Measurements from ENCODE around the gene DNAJB13.

DNA sequence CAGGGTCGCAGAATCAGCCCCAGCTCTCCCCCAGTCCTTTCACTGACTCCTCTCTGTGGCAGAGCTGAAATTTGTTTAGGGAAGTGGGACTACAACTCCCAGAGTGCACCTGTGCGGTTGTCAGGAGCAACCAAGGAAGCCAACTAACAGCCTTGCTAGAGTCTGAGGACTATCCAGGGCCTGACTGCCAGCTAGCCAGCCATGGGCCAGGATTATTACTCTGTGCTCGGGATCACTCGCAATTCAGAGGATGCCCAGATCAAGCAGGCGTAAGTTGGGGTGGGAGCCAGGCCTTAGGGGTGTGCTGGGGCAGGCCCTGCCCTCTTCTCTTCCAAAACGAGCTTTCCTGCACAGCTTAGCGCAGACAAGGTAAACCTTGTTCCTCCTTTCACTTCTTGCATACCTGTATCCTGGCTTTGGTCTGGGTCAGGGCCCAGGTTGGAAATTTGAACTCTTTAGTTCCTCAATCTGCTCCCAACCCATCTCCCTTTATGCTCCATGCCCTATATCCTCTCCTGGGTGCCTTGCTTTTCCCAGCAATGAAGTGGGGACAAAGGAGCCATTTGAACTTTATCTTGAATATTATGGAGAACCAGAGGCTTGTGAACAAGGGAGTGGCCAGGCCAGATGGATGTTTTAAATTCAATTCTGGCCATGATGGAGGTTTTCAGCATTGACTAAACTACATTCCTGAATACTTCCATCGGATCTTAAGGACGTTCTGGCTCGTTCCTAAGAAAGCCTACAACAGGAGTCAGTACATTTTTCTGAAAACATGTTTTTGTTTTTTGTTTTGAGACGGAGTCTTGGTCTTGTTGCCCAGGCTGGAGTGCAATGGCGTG is at the start of gene DNAJB13:
- TF ChIP-seq POLR2A (IDR thresholded peaks at IDR 0.05; ENCODE audit: low read depth, low read length): no peak
- TF ChIP-seq SPI1 (IDR thresholded peaks at IDR 0.05; ENCODE audit: low read depth, low read length): peak; percentile 76
- no peak for TF ChIP-seq POLR2AphosphoS5 (IDR thresholded peaks at IDR 0.05; ENCODE audit: low read depth, low read length)
- no peak for TF ChIP-seq PAX5 (IDR thresholded peaks at IDR 0.05; ENCODE audit: insufficient read depth, low read length, severe bottlenecking)
- no peak for TF ChIP-seq TAF1 (IDR thresholded peaks at IDR 0.05; ENCODE audit: low read depth, low read length)

Data from GM12891 (cell line).